OCI-LY7 (cell line): ENCODE data around the gene DDX39B. TPM values are rescaled to one million over a fixed set of nuclear protein-coding genes. Genes with fewer than 3 reads are reported as not detected.
"Not testable (repeated sequence)": the region's sequence is repeated elsewhere in the genome, so short reads cannot be mapped to it uniquely, and the experiment has no call there.

Source experiments
- BruUV-seq: library from RNA; stranded (reverse); fragments of 400-500 nt; replicated peaks from 2 replicates; lab custom pipeline; 2021; lab: Mats Ljungman, UMichigan
- CTCF ChIA-PET: fragments of 300-600 bp; sonication (Branson Sonifier 250); formaldehyde crosslinking; loops from one replicate; lab custom pipeline; 2022; ENCODE audit warnings: antibody characterized with exemption; ENCODE audit not compliant: unreplicated experiment; lab: Charles Lee
- POLR2A ChIA-PET: fragments of 300-600 bp; sonication (Branson Sonifier 250); formaldehyde crosslinking; loops from one replicate; lab custom pipeline; 2022; ENCODE audit warnings: antibody characterized with exemption; lab: Charles Lee
- DNase-seq: peaks from one replicate; pipeline ENCODE4 v3.0.0-alpha.2; 2015; ENCODE audit warnings: low spot score
- H2AFZ ChIP-seq: fragments of 200-600 bp; sonication (generic), shearing (Covaris generic); 2 replicates; pipeline ENCODE4 v1.6.1; 2014; ENCODE audit warnings: mild to moderate bottlenecking, antibody characterized with exemption, low read length, moderate library complexity
- H3K27ac ChIP-seq: fragments of 200-600 bp; sonication (generic); 2 replicates; pipeline ENCODE4 v1.5.1; 2014; ENCODE audit warnings: mixed run types, low read depth, mild to moderate bottlenecking, moderate library complexity, low read length, inconsistent platforms; ENCODE audit not compliant: poor library complexity, severe bottlenecking
- H3K36me3 ChIP-seq: fragments of 200-600 bp; sonication (generic); 2 replicates; pipeline ENCODE4 v1.6.1; 2014; ENCODE audit warnings: mild to moderate bottlenecking, antibody characterized with exemption, low read length, moderate library complexity, mixed read lengths; ENCODE audit not compliant: insufficient read depth
- H3K4me1 ChIP-seq: fragments of 200-600 bp; sonication (generic); 2 replicates; pipeline ENCODE4 v1.5.1; 2014; ENCODE audit warnings: mild to moderate bottlenecking, low read length; ENCODE audit not compliant: insufficient read depth, poor library complexity, severe bottlenecking
- H3K4me2 ChIP-seq: fragments of 200-600 bp; sonication (generic); 2 replicates; pipeline ENCODE4 v1.6.1; 2014; ENCODE audit warnings: mild to moderate bottlenecking, low read length
- H3K4me3 ChIP-seq: fragments of 200-600 bp; sonication (generic); 2 replicates; pipeline ENCODE4 v1.5.1; 2014; ENCODE audit warnings: mild to moderate bottlenecking, low read depth, low read length; ENCODE audit not compliant: poor library complexity, severe bottlenecking
- H3K79me2 ChIP-seq: fragments of 200-600 bp; sonication (generic); 2 replicates; pipeline ENCODE4 v1.6.1; 2016; ENCODE audit warnings: low read depth, mild to moderate bottlenecking, low read length, moderate library complexity, mixed read lengths; ENCODE audit not compliant: insufficient read depth
- H3K9me2 ChIP-seq: fragments of 200-600 bp; sonication (generic); 2 replicates; pipeline ENCODE4 v1.6.1; 2016; ENCODE audit warnings: mild to moderate bottlenecking, low read length, mixed read lengths; ENCODE audit not compliant: insufficient read depth
- H3K9me3 ChIP-seq: fragments of 200-600 bp; sonication (generic); 2 replicates; pipeline ENCODE4 v1.6.1; 2014; ENCODE audit warnings: mild to moderate bottlenecking, mixed run types, low read length, mixed read lengths
- H4K20me1 ChIP-seq: fragments of 200-600 bp; sonication (generic); 2 replicates; pipeline ENCODE4 v1.6.1; 2014; ENCODE audit warnings: mild to moderate bottlenecking, antibody characterized with exemption, low read length, moderate library complexity, mixed read lengths; ENCODE audit not compliant: insufficient read depth
- EZH2phosphoT487 ChIP-seq: fragments of 200-600 bp; sonication (generic); IDR thresholded peaks from 2 replicates; pipeline ENCODE4 v1.6.1; 2018; ENCODE audit warnings: low read depth, borderline replicate concordance, mild to moderate bottlenecking, mixed run types, antibody characterized with exemption, low read length, moderate library complexity, mixed read lengths
- intact Hi-C: fragments of 100-400 bp; cut with micrococcal nuclease; formaldehyde crosslinking; loops from one replicate; pipeline ENCODE4 v1.10.0; 2022; ENCODE audit not compliant: unreplicated experiment
- total RNA-seq, 2 experiments: library from RNA; depleted of rRNA in 1 of 2; stranded (reverse); fragments of >200 nt in 1 of 2; shearing (Covaris generic) in 1 of 2; gene quantifications; 2 replicates each; pipeline ENCODE4 v1.2.3, GENCODE V29; 2014 to 2022
- TF ChIP-seq, protein P1 (sequence below): fragments of 200-600 bp; sonication (generic); conservative IDR thresholded peaks from 2 replicates; pipeline ENCODE4 v1.5.1; 2014; ENCODE audit warnings: mild to moderate bottlenecking, antibody characterized with exemption, low read length, moderate library complexity, mixed read lengths

The DDX39B gene
- total RNA-seq, 2 experiments from 2014 or later, result 481 to 736 TPM

- peaks cover 35% of the 10 kb centered on the region for H3K4me1 ChIP-seq
- TF ChIP-seq EZH2phosphoT487, result no peak
- TF ChIP-seq, protein P1, sequence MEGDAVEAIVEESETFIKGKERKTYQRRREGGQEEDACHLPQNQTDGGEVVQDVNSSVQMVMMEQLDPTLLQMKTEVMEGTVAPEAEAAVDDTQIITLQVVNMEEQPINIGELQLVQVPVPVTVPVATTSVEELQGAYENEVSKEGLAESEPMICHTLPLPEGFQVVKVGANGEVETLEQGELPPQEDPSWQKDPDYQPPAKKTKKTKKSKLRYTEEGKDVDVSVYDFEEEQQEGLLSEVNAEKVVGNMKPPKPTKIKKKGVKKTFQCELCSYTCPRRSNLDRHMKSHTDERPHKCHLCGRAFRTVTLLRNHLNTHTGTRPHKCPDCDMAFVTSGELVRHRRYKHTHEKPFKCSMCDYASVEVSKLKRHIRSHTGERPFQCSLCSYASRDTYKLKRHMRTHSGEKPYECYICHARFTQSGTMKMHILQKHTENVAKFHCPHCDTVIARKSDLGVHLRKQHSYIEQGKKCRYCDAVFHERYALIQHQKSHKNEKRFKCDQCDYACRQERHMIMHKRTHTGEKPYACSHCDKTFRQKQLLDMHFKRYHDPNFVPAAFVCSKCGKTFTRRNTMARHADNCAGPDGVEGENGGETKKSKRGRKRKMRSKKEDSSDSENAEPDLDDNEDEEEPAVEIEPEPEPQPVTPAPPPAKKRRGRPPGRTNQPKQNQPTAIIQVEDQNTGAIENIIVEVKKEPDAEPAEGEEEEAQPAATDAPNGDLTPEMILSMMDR, result no peak
- CTCF ChIA-PET, result no interaction called here
- BruUV-seq, result no TSS peak
- peak overlapping the region; percentile 78 for H3K27ac ChIP-seq
- no peaks in the 10 kb centered on the region for H3K9me2 ChIP-seq
- peak overlapping the region; percentile 81; the same call in 1 of the 2 replicates for H2AFZ ChIP-seq
- H3K4me2 ChIP-seq, result peak overlapping the region; percentile 98
- H3K36me3 ChIP-seq, result peaks cover 3% of the 10 kb centered on the region
- no peaks in the 10 kb centered on the region for H3K9me3 ChIP-seq
- peak overlapping the region; percentile 82 for H3K4me3 ChIP-seq
- intact Hi-C loops, result loop anchor here (10.0 kb wide), 2 partner anchors 339 to 811 kb away; partner anchors contain the start of gene PPP1R18
- no peaks in the 10 kb centered on the region for H4K20me1 ChIP-seq
- peak; percentile 28 for DNase-seq
- POLR2A ChIA-PET, result interaction anchor here (0.7 to 3.4 kb wide), 7 partner anchors 8 to 103 kb away, joined by 3 to 20 read pairs (median 3); partner anchors contain the start of gene DDX39B
- H3K79me2 ChIP-seq, result peaks cover 66% of the 10 kb centered on the region
These were observed 46.2 kb downstream of the DDX39B start for GRCh38 chr6:31495580-31495979.

GRCh38 chr6:31493875-31494694, 47.7 kb downstream of the DDX39B start:
- ChIA-PET POLR2A (interaction anchor here (0.5 to 3.4 kb wide), 9 partner anchors 16 to 105 kb away, joined by 3 to 20 read pairs (median 3); partner anchors contain the start of gene DDX39B), CTCF (interaction anchor here (0.6 to 1.3 kb wide), 2 partner anchors 63 to 104 kb away, joined by 3 read pairs; no protein-coding TSS in a partner anchor)
- no peaks in the 10 kb centered on the region for H3K9me3 ChIP-seq
- H3K4me1 ChIP-seq, result peaks cover 35% of the 10 kb centered on the region
- H3K4me3 ChIP-seq, result peak overlapping the region; percentile 82
- peak overlapping the region; percentile 98 for H3K4me2 ChIP-seq
- no peaks in the 10 kb centered on the region for H3K9me2 ChIP-seq
- intact Hi-C loops, result loop anchor here (1.0 to 10.0 kb wide), 6 partner anchors 48 to 809 kb away; partner anchors contain the start of genes DDX39B and PPP1R18
- no peaks in the 10 kb centered on the region for H4K20me1 ChIP-seq
- H3K36me3 ChIP-seq, result no peaks in the 10 kb centered on the region; the same call in 1 of the 2 replicates
- peak overlapping the region; percentile 78 for H3K27ac ChIP-seq
- peak overlapping the region; percentile 81 for H2AFZ ChIP-seq
- peak; percentile 88 for DNase-seq
- TF ChIP-seq, protein P1, result peak; percentile 95
- no peak for TF ChIP-seq EZH2phosphoT487
- H3K79me2 ChIP-seq, result peaks cover 57% of the 10 kb centered on the region
- no TSS peak for BruUV-seq

GRCh38 chr6:31493550-31493874, 48.3 kb downstream of the DDX39B start:
- H3K9me3 ChIP-seq, H4K20me1 ChIP-seq, BruUV-seq, H3K9me2 ChIP-seq, H3K36me3 ChIP-seq, DNase-seq: not testable (repeated sequence)
- H3K79me2 ChIP-seq, result peaks cover 51% of the 10 kb centered on the region
- H3K27ac ChIP-seq, result peak overlapping the region; percentile 78
- peak overlapping the region; percentile 98 for H3K4me2 ChIP-seq
- intact Hi-C loops, result loop anchor here (1.0 to 10.0 kb wide), 5 partner anchors 93 to 809 kb away; partner anchors contain the start of gene PPP1R18
- H2AFZ ChIP-seq, result peak overlapping the region; percentile 81; the same call in 1 of the 2 replicates
- CTCF ChIA-PET, result interaction anchor here (1.3 kb wide), 1 partner anchor 104 kb away, joined by 3 read pairs; no protein-coding TSS in a partner anchor
- POLR2A ChIA-PET, result interaction anchor here (0.5 to 1.7 kb wide), 3 partner anchors 48 to 93 kb away, joined by 3 to 4 read pairs (median 3); partner anchors contain the start of gene DDX39B
- peaks cover 35% of the 10 kb centered on the region for H3K4me1 ChIP-seq
- H3K4me3 ChIP-seq, result peak overlapping the region; percentile 82
